DND-41 (cell line): ENCODE measurements around the gene UPP1.

Experiments used
- CTCF ChIP-seq: IDR thresholded peaks from 2 replicates; pipeline ENCODE4 v1.5.1; 2012; ENCODE audit warnings: borderline replicate concordance, low read length, moderate library complexity, mild to moderate bottlenecking; ENCODE audit not compliant: poor library complexity, severe bottlenecking; ENCODE audit errors: extremely low read depth
- EZH2 ChIP-seq: IDR thresholded peaks from 3 replicates; pipeline ENCODE4 v1.6.1; 2012; ENCODE audit warnings: borderline replicate concordance, low read depth, mild to moderate bottlenecking, moderate library complexity, low read length, inconsistent platforms; ENCODE audit not compliant: severe bottlenecking

DNA sequence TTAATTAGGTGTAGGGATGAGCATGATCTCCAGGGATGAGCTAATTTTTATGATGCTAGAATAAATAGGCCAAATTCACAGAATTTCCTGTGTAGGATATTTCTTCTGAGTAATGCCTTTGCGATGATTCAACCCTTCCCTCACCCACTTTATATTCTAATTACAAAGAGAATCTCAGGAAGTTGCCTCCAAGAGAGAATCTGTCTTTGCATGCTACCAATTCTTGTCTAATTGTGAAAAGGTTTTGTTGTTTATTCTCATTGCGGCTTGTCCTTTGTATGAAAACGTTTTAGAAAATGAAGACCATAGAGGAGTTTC lies 47.5 kb upstream of the UPP1 start:
- TF ChIP-seq CTCF (no peak), EZH2 (no peak)
